GM23338 (cell line): ENCODE measurements around the gene IDI1. TPM values are rescaled to one million over a fixed set of nuclear protein-coding genes. Genes with fewer than 3 reads are reported as not detected.

Source experiments
- ATAC-seq: fragments of 200-7000 bp; cut with Tn5 transposase; 3 replicates; pipeline ENCODE4 v1.9.1; 2020
- DNase-seq: peaks from one replicate; pipeline ENCODE4 v3.0.0-alpha.2; 2015; ENCODE audit warnings: low spot score
- H2AFZ ChIP-seq: fragments of 200-600 bp; sonication (generic); 2 replicates; pipeline ENCODE4 v1.8.0; 2016; ENCODE audit warnings: antibody characterized with exemption, mild to moderate bottlenecking, moderate library complexity
- H3F3A ChIP-seq: fragments of 200-600 bp; sonication (generic); replicated peaks from 2 replicates; pipeline ENCODE4 v1.8.0; 2017; ENCODE audit warnings: antibody characterized with exemption, mixed run types, low read depth
- H3K27ac ChIP-seq: fragments of 200-600 bp; sonication (generic); 2 replicates; pipeline ENCODE4 v1.6.1; 2016; ENCODE audit warnings: low read depth
- H3K27me3 ChIP-seq: fragments of 200-600 bp; sonication (generic); 2 replicates; pipeline ENCODE4 v1.8.0; 2016; ENCODE audit warnings: mild to moderate bottlenecking, mixed run types, moderate library complexity; ENCODE audit not compliant: insufficient read depth
- H3K36me3 ChIP-seq: fragments of 200-600 bp; sonication (generic); 2 replicates; pipeline ENCODE4 v1.8.0; 2016; ENCODE audit warnings: mild to moderate bottlenecking; ENCODE audit not compliant: insufficient read depth
- H3K4me1 ChIP-seq: fragments of 200-600 bp; sonication (generic); 2 replicates; pipeline ENCODE4 v1.8.0; 2016; ENCODE audit warnings: mild to moderate bottlenecking, moderate library complexity; ENCODE audit not compliant: insufficient read depth
- H3K4me2 ChIP-seq: fragments of 200-600 bp; sonication (generic); 2 replicates; pipeline ENCODE4 v1.7.1; 2017; ENCODE audit warnings: mixed run types
- H3K4me3 ChIP-seq: fragments of 200-600 bp; sonication (generic); 2 replicates; pipeline ENCODE4 v1.6.1; 2016; ENCODE audit warnings: mixed run types
- H3K79me2 ChIP-seq: fragments of 200-600 bp; sonication (generic); replicated peaks from 2 replicates; pipeline ENCODE4 v1.8.0; 2017; ENCODE audit warnings: mild to moderate bottlenecking; ENCODE audit not compliant: insufficient read depth
- H3K9me2 ChIP-seq: fragments of 200-600 bp; sonication (generic); 2 replicates; pipeline ENCODE4 v1.8.0; 2017; ENCODE audit not compliant: insufficient read depth
- H4K20me1 ChIP-seq: fragments of 200-600 bp; sonication (generic); replicated peaks from 2 replicates; pipeline ENCODE4 v1.8.0; 2017; ENCODE audit warnings: mild to moderate bottlenecking; ENCODE audit not compliant: insufficient read depth
- H3K27ac Mint-ChIP-seq: 2 replicates; pipeline ENCODE4 v1.8.0; 2020; ENCODE audit warnings: inconsistent platforms, mild to moderate bottlenecking, moderate library complexity, mixed read lengths
- H3K27me3 Mint-ChIP-seq: 3 replicates; pipeline ENCODE4 v1.8.0; 2022; ENCODE audit warnings: low read depth, mild to moderate bottlenecking, moderate library complexity, mixed read lengths, inconsistent platforms; ENCODE audit not compliant: insufficient read depth, poor library complexity
- H3K36me3 Mint-ChIP-seq: 3 replicates; pipeline ENCODE4 v1.8.0; 2021; ENCODE audit warnings: low read depth, mild to moderate bottlenecking, inconsistent platforms, moderate library complexity, mixed read lengths
- H3K4me1 Mint-ChIP-seq: 3 replicates; pipeline ENCODE4 v1.8.0; 2020; ENCODE audit warnings: mild to moderate bottlenecking, inconsistent platforms, mixed read lengths
- H3K4me3 Mint-ChIP-seq: 3 replicates; pipeline ENCODE4 v1.8.0; 2021; ENCODE audit warnings: moderate library complexity, mild to moderate bottlenecking, inconsistent platforms, mixed read lengths
- H3K9me3 Mint-ChIP-seq: 3 replicates; pipeline ENCODE4 v1.8.0; 2020; ENCODE audit warnings: moderate library complexity, mild to moderate bottlenecking, inconsistent platforms, mixed read lengths
- CREB1 ChIP-seq: fragments of 250-450 bp; sonication (Bioruptor Pico); IDR thresholded peaks from 2 replicates; pipeline ENCODE4 v1.5.0; 2020; ENCODE audit warnings: low read depth, mild to moderate bottlenecking, moderate library complexity
- EZH2 ChIP-seq: fragments of 200-600 bp; sonication (generic); IDR thresholded peaks from one replicate; pipeline ENCODE4 v1.8.0; 2017; ENCODE audit warnings: antibody characterized with exemption, mild to moderate bottlenecking, low read depth; ENCODE audit not compliant: unreplicated experiment
- EZH2phosphoT487 ChIP-seq: fragments of 200-600 bp; sonication (generic); IDR thresholded peaks from one replicate; pipeline ENCODE4 v1.8.1; 2018; ENCODE audit warnings: antibody characterized with exemption; ENCODE audit not compliant: unreplicated experiment
- JUNB ChIP-seq: IDR thresholded peaks from one replicate; pipeline ENCODE4 v1.6.1; 2016; ENCODE audit warnings: antibody characterized with exemption; ENCODE audit not compliant: unreplicated experiment
- POLR2AphosphoS5 ChIP-seq: IDR thresholded peaks from 2 replicates; pipeline ENCODE4 v1.6.1; 2016; ENCODE audit warnings: antibody characterized with exemption, low read depth
- STAT1 ChIP-seq: IDR thresholded peaks from one replicate; pipeline ENCODE4 v1.6.1; 2016; ENCODE audit warnings: antibody characterized with exemption; ENCODE audit not compliant: unreplicated experiment
- ZNF114 ChIP-seq: fragments of 250-450 bp; sonication (Bioruptor Pico); IDR thresholded peaks from 2 replicates; pipeline ENCODE4 v1.5.0; 2020; ENCODE audit warnings: mild to moderate bottlenecking, moderate library complexity
- ZNF331 ChIP-seq: fragments of 250-450 bp; sonication (Bioruptor Pico); IDR thresholded peaks from 2 replicates; pipeline ENCODE4 v1.5.0; 2020; ENCODE audit warnings: low read depth, mild to moderate bottlenecking, moderate library complexity
- polyA plus RNA-seq: library from polyadenylated mRNA; unstranded; fragments of >200 nt; fragmentation: Nextera tagmentation; extraction: Ambion mirVana; gene quantifications from 2 replicates; pipeline ENCODE4 v1.2.1, GENCODE V29; 2016
- total RNA-seq: library from RNA; depleted of rRNA; stranded (reverse); fragments of >200 nt; shearing (Covaris generic); gene quantifications from 2 replicates; pipeline ENCODE4 v1.2.3, GENCODE V29; 2014
- TF ChIP-seq, protein P1 (sequence below): IDR thresholded peaks from one replicate; pipeline ENCODE4 v1.6.1; 2018; ENCODE audit warnings: antibody characterized with exemption; ENCODE audit not compliant: unreplicated experiment
- TF ChIP-seq, protein P2 (sequence below): IDR thresholded peaks from 2 replicates; pipeline ENCODE4 v1.6.1; 2016; ENCODE audit warnings: antibody characterized with exemption
- TF ChIP-seq, protein P3 (sequence below), 2 experiments: fragments of 200-600 bp in 1 of 2; sonication (generic) in 1 of 2; conservative IDR thresholded peaks; 2 replicates each; pipeline versions ENCODE4 v1.5.1 to v1.6.1; 2016 to 2017; ENCODE audit warnings: antibody characterized with exemption in 2 of 2, low read depth in 2 of 2, mild to moderate bottlenecking in 2 of 2, moderate library complexity in 1 of 2

The IDI1 gene
- total and polyA plus RNA-seq, 2 experiments from 2014 or later = 119 to 154 TPM

DNA sequence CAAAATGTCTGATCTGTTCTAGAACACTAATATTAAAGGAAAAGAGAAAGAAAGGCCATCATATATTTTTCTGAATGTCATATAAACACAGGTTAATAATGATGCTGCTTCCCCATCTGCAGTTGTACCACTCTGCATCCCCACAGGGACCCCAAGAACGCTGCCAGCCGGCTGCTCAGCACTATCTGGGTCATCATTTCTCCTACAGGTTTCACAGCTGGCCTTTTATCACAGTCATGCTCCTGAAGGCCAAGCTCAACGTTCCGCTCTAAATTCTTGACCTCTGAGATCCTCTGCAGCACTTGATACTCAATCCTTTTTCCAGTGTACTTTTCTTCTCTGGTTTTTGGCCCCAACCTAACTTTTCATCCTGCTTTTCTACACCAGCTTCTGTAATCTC, 4.8 kb downstream of the IDI1 start (continued):
- TF ChIP-seq, protein P1, sequence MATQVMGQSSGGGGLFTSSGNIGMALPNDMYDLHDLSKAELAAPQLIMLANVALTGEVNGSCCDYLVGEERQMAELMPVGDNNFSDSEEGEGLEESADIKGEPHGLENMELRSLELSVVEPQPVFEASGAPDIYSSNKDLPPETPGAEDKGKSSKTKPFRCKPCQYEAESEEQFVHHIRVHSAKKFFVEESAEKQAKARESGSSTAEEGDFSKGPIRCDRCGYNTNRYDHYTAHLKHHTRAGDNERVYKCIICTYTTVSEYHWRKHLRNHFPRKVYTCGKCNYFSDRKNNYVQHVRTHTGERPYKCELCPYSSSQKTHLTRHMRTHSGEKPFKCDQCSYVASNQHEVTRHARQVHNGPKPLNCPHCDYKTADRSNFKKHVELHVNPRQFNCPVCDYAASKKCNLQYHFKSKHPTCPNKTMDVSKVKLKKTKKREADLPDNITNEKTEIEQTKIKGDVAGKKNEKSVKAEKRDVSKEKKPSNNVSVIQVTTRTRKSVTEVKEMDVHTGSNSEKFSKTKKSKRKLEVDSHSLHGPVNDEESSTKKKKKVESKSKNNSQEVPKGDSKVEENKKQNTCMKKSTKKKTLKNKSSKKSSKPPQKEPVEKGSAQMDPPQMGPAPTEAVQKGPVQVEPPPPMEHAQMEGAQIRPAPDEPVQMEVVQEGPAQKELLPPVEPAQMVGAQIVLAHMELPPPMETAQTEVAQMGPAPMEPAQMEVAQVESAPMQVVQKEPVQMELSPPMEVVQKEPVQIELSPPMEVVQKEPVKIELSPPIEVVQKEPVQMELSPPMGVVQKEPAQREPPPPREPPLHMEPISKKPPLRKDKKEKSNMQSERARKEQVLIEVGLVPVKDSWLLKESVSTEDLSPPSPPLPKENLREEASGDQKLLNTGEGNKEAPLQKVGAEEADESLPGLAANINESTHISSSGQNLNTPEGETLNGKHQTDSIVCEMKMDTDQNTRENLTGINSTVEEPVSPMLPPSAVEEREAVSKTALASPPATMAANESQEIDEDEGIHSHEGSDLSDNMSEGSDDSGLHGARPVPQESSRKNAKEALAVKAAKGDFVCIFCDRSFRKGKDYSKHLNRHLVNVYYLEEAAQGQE = no peak
- TF ChIP-seq EZH2 (no peak), JUNB (no peak), ZNF114 (no peak), POLR2AphosphoS5 (no peak), ZNF331 (CRISPR knock-in tag) (no peak)
- TF ChIP-seq, protein P2, sequence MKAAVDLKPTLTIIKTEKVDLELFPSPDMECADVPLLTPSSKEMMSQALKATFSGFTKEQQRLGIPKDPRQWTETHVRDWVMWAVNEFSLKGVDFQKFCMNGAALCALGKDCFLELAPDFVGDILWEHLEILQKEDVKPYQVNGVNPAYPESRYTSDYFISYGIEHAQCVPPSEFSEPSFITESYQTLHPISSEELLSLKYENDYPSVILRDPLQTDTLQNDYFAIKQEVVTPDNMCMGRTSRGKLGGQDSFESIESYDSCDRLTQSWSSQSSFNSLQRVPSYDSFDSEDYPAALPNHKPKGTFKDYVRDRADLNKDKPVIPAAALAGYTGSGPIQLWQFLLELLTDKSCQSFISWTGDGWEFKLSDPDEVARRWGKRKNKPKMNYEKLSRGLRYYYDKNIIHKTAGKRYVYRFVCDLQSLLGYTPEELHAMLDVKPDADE = no peak

- peaks cover 36% of the 10 kb centered on the region for H3F3A ChIP-seq
- Mint-ChIP-seq H3K4me1 (peaks cover 21% of the 10 kb centered on the region), H3K27ac (peak overlapping the region; percentile 65; the same call in 1 of the 2 replicates), H3K36me3 (peaks cover 53% of the 10 kb centered on the region), H3K27me3 (peaks cover 11% of the 10 kb centered on the region), H3K9me3 (no peaks in the 10 kb centered on the region), H3K4me3 (no peak overlapping the region)
- peak overlapping the region; percentile 80 for H3K27ac ChIP-seq
- no peak overlapping the region for H3K4me2 ChIP-seq
- H3K9me2 ChIP-seq = no peaks in the 10 kb centered on the region
- H3K4me3 ChIP-seq = no peak overlapping the region
- peaks cover 16% of the 10 kb centered on the region for H3K4me1 ChIP-seq
- no peak overlapping the region for H2AFZ ChIP-seq
- peaks cover 51% of the 10 kb centered on the region for H3K36me3 ChIP-seq
- H3K79me2 ChIP-seq = peaks cover 47% of the 10 kb centered on the region
- DNase-seq = no peak
- H3K27me3 ChIP-seq = no peaks in the 10 kb centered on the region
- H4K20me1 ChIP-seq = peaks cover 42% of the 10 kb centered on the region
- ATAC-seq = no peak
- TF ChIP-seq, protein P2 = no peak
- TF ChIP-seq JUNB (no peak), EZH2phosphoT487 (no peak), ZNF331 (CRISPR knock-in tag) (no peak), POLR2AphosphoS5 (no peak), EZH2 (no peak), STAT1 (no peak), CREB1 (CRISPR knock-in tag) (no peak), ZNF114 (no peak)
- TF ChIP-seq, protein P3, sequence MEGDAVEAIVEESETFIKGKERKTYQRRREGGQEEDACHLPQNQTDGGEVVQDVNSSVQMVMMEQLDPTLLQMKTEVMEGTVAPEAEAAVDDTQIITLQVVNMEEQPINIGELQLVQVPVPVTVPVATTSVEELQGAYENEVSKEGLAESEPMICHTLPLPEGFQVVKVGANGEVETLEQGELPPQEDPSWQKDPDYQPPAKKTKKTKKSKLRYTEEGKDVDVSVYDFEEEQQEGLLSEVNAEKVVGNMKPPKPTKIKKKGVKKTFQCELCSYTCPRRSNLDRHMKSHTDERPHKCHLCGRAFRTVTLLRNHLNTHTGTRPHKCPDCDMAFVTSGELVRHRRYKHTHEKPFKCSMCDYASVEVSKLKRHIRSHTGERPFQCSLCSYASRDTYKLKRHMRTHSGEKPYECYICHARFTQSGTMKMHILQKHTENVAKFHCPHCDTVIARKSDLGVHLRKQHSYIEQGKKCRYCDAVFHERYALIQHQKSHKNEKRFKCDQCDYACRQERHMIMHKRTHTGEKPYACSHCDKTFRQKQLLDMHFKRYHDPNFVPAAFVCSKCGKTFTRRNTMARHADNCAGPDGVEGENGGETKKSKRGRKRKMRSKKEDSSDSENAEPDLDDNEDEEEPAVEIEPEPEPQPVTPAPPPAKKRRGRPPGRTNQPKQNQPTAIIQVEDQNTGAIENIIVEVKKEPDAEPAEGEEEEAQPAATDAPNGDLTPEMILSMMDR (conservative IDR thresholded peaks at IDR 0.05; ENCODE audit: low read depth in 2 of 2) = no peak
- TF ChIP-seq, protein P1 = no peak
These were observed 5.4 kb downstream of the IDI1 start for GRCh38 chr10:1043532-1043995.
